H54 (cell line): ENCODE results near the gene OR2AE1.

ENCODE experiments used
- DNase-seq: peaks from one replicate; pipeline ENCODE4 v3.0.0; 2011; ENCODE audit warnings: low spot score, mixed read lengths; ENCODE audit not compliant: insufficient read length
- FAIRE-seq: peaks from 3 replicates; lab custom pipeline; 2011; peaks lifted over from hg19 to GRCh38; lab: Jason Lieb, UNC
- POLR2A ChIP-seq: IDR thresholded peaks from 2 replicates; pipeline ENCODE4 v1.6.1; 2011; ENCODE audit warnings: low read depth, mild to moderate bottlenecking, low read length

Gene OR2AE1

DNA sequence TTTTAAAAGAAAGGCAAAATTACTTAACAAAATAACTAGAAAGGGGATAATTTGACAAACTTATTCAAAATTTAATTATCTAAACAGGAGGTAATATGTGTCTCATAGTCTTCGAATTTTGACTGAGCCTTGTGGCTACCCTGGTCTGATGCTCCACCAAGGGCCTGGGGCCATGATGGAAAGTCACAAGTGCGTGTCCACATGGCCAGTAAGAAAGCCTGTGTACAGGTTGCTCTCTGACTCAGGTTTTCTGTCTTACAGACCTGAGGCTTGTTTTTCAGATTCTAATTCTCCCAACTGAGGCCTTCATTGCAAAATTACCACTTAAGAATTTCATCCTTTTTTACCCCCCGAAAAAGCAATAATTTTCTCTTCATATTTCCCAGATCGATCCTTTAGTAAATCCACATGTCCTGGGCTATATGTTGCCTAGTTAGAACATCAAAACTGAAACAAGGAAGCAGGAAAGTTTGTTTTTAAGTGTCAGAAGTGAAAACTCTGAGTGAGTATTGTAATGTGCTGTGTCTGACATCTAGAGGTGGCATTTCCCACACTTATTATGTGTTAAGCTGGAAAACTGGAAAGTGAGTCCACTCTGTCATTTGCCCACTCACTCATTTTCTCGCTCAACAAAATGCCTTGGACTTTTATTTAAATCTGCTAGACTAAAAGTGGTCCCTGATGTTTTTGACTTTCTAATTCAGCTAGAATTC lies 39.0 kb downstream of the OR2AE1 start:
- no peak for TF ChIP-seq POLR2A
- no peak for DNase-seq
- FAIRE-seq = no peak

DNA sequence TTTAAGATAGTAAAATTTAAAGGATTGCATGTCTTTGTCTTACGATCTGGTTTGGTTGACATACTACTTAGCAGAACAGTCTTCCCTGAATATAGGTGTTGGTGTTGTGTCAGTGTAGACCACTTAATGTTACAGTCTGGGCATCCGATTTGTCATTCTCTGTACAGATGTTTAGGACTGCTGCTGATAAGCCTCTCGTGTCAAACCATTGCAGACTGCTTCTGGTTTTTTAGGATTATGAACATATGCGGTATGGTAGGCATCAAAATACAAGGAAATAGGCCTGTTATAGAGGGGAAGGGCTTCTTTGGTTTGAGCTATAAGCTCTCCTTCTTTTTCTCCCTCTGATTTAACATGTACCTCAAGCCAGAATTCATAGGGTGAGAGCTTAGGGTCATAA lies 41.6 kb downstream of the OR2AE1 start:
- FAIRE-seq = no peak
- no peak for TF ChIP-seq POLR2A
- no peak for DNase-seq

DNA sequence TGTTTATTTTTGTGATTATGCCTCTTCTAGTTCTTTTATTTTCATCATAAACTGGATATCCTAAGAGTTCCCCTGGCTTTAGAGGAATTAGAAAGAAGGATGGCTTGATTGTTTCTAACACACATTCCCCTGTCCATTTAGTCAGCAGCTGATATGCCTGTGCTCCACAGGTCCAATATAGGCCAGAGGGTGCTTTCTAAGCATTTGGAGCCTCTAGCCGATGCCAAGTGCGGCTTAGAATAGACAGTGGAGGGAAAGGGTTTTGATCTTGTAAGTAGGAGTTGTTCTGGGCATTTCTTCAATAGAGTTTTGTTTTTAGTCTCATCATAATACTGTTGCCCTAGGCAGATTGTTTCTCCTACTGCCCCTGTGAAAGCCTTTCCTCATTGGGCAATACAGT lies 42.5 kb downstream of the OR2AE1 start:
- no peak for DNase-seq
- no peak for TF ChIP-seq POLR2A
- no peak for FAIRE-seq

DNA sequence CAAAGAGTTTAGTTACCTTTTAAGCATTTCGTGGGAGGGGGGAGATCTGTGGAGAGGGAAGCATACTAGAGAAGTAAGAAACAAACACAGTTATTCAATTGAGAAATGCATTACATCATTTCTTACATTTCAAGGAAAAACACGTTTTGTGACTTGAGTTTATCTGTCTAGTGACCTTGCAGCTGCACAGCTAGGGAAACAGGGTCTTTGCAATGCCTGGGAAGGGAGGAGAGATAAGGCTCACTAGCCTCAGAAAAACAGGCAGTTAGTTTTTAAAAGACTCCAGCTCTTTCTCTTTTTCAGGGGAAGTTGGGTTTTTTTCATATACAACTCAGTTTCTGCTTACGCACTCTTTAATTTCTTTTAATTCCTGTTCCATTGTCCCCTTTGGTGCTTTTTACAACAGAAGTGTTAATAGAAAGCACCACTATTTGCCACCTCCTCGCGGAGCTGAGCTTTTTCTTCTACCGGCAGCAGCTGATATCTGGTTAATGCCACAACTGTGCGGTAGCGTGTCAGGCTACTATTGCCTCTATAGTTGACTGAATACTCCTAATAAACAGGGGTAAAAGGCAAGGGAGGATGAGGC lies 43.5 kb downstream of the OR2AE1 start:
- FAIRE-seq = no peak
- no peak for TF ChIP-seq POLR2A

DNA sequence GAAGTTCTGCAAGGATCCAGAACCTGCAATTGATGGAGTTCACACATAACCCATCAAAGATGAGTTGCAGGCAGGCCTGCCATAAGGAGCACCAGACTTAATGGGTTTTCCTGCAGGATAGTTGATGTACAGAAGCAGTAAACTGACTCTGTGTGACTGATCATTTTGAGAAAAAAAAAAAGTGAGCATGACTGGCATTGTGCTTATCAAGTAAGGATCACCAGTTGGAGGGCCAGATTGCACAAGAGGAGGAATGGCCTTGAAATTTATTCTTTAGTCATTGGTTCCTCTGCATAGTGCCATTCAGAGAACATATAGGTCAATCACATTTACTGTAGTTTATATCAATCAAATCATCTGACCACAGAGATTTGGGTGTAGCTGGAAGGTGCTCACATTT lies 45.2 kb downstream of the OR2AE1 start:
- no peak for DNase-seq
- no peak for TF ChIP-seq POLR2A
- no peak for FAIRE-seq

More for the DNA sequence above, 43.5 kb downstream of the OR2AE1 start:
- DNase-seq = no peak

DNA sequence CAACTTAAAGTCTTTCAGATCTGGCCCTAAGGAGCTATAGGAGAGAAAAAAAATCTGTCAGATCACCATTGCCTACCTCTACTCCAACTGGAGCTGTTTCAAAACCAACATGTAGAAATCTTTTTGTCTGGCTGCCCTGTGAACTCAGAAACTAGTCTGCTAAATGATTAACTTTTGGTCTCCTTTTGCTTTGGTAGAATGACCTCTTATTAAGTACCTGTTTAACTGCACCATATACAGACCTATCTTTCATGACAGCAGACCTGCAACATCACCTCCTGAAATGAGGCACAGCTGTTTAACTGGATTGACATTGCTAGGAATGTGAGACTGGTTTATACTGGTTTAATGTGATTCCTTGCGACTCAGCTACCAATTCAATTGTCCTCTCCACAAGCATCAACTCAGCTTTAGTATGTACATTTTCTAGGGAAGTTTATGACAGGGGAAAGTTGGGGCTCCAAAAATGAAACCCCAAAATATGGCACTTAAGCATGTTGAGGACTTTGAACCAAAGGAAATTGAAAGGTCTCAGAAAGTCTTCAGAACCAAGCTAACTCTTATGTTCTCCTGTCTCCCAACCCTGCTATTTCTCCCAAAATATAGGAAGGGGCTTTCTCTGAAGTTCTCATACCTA lies 47.2 kb downstream of the OR2AE1 start:
- DNase-seq (no peak), FAIRE-seq (no peak)
- TF ChIP-seq POLR2A = no peak

DNA sequence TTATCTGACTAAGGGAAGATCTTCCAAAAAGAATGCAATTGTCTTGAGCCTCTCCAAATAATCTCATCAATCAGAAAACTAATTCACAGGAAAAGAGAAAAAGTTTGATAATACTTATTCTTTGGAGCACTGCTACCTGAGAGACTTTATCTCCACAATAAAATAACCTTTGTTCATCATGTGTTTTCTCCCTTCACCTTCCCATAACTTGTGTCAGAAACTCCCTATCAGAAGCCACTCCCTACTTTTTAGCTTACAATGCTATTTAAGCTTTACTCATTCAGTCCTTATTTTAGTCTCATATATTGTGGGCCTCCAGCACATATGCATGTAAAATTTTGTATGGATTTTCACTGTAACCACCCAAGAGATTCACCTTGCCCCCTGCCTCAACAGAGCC lies 48.0 kb downstream of the OR2AE1 start:
- FAIRE-seq = no peak

DNA sequence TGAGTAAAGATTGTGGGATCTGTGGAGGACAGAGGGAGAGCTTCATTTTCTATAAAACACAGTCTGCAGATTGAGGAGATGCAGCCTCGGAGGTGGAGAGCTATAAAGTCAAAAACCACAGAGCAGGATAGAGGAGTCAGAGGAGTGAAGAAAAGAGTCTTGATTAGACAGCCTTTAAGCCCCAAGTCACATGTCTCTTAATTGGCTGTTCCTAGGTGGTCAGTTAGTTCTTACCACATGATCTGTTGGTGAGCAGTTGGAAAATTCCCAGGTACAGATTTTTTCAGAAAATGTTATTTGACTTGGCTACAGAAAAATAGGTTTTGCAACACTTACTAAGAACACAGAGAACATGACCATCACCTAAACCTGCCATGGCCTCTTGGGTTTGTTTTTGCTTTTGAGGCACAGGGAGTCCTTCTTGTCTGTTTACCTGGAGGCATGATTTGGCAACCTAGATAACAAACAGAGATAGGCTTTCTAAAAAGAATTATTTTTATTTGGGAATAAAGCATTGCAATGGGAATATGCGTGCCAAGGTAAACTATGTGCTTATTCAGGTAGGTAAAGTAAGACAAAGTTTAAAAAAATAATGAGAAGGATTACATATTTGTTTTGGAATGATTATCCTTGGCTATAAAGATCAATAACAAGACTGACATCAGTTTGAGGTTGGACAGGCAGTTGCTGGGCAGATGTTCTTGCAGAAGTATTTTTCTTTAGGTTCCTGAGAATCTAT lies 49.6 kb downstream of the OR2AE1 start:
- no peak for TF ChIP-seq POLR2A
- FAIRE-seq (no peak), DNase-seq (no peak)

More for the DNA sequence above, 48.0 kb downstream of the OR2AE1 start:
- no peak for DNase-seq
- TF ChIP-seq POLR2A = no peak
